NCI-H146 treated with DMSO at 0.1 percent for 48 hours (cell line): ENCODE data around the gene L3HYPDH.

Experiments used
- DNase-seq: peaks from one replicate; lab custom pipeline; 2025; ENCODE audit not compliant: unreplicated experiment; lab: John Stamatoyannopoulos, UW

L3HYPDH gene

GRCh38 chr14:59427653-59428580 lies 56.3 kb downstream of the L3HYPDH start:
- DNase-seq, result no peak

GRCh38 chr14:59425322-59425935 lies 58.8 kb downstream of the L3HYPDH start:
- DNase-seq, result no peak

GRCh38 chr14:59424341-59425071 lies 59.7 kb downstream of the L3HYPDH start:
- no peak for DNase-seq
